ENCODE data around the gene PTK7.

Gene PTK7

DNA sequence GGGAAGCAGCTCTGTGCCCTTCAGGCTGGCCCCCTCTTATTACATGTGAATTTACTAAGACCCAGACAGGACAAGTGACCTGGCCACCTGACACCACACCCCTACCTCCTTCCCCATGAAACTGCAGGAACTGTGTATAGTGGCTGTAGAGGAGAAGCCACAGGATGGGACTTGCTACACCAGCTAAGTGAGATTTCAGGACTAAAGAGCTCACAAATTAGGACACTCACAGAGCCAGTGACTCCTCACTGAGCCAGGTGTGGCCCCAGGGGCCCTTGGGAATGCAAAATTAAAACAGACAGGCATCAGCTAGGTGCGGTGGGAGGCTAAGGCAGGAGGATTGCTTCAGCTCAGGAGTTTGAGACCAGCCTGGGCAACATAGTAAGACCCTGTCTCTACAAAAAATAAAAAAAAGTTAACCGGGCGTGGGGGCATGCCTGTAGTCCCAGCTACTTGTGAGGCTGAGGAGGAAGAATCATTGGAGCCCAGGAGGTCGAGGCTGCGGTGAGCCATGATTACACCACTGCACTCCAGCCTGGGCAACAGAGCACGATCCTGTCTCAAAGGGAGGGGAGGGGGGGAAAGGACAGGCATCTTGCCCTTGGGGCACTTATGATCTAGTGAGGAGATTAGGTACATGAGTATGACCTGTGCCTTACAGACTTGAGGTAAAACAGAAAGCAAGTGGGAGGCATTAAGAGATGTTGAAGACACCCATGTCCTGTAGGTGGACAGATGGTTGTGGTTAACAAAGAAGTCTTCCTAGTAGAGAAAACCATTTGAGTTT, 71.8 kb downstream of the PTK7 start:
- no peak for DNase-seq

DNA sequence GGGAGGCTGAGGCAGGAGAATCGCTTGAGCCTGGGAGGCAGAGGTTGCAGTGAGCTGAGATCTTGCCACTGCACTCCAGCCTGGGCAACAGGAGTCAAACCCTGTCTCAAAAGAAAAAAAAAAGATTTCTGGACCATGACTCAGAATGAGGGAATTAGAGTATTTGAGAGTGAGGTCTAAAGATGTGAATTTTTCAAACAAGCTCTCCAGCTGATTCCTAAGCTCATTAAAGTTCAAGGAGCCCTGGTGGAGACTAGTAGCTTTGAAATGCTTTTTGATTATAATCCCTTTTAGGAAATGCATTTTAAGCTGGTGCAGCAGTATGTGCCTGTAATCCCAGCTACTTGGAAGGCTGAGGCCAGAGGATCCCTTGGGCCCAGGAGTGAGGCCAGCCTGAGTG, 73.2 kb downstream of the PTK7 start:
- peak; percentile 13 for DNase-seq

GRCh38 chr6:43150051-43150751, 74.1 kb downstream of the PTK7 start:
- DNase-seq, result no peak

GRCh38 chr6:43159599-43159998, 83.5 kb downstream of the PTK7 start:
- DNase-seq, result peak; percentile 1

GRCh38 chr6:43163899-43164298, 87.8 kb downstream of the PTK7 start:
- DNase-seq, result no peak

GRCh38 chr6:43170417-43170930, 94.4 kb downstream of the PTK7 start:
- DNase-seq, result no peak

GRCh38 chr6:43170931-43171706, 95.0 kb downstream of the PTK7 start, which contains the start of gene SRF:
Gene SRF, plus strand, starts transcription at chr6:43171269. Its CDS starts 388 bp downstream, at chr6:43171657.
- peak; percentile 96 for DNase-seq

- DNase-seq, result no peak
Measured at GRCh38 chr6:43171707-43172103, 95.6 kb downstream of the PTK7 start.

DNA sequence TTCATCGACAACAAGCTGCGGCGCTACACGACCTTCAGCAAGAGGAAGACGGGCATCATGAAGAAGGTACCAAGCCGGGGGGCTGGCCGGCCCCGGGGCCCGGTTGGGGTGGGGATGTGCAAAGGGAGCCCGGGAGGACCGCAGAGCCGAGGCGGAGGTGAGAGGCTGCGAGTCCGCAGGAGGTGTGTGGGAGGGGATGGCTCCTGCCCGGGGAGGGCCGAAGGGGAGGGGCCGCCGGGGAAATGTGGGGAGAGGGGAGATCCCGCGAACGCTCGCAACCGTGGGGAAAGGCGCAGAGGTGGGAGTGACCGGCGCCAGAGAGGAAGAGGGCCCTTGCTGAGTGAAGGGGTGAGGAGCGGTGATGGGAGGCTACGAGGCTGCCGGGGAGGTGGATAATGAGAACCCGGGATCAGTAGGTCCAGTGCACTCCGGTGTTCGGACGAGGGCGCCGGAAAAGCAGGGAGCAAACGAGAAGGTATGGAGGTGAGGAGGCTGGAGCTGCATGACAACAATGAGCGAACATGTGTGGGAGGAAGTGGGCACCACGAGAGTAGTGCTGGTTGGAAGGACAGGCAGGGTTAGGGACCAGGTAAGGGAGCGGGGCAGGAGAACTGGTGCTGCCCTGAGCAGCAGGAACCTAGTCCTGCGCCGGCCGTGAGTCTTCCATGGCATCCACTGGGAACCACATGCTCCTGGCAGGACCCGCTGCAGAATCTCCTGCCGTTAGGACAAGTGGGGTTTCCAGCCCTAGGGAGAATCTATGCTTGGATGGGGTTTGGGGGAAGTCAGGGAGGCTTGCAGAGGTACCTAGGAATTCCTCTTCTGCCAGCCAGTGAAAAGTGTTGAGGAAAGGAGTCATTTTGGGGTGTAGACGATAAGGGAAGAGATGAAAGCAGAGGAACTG, 96.2 kb downstream of the PTK7 start:
- DNase-seq, result no peak

GRCh38 chr6:43173591-43174262, 97.6 kb downstream of the PTK7 start:
- no peak for DNase-seq

- DNase-seq, result peak; percentile 87
Measured at GRCh38 chr6:43174263-43175112, 98.4 kb downstream of the PTK7 start.

DNA sequence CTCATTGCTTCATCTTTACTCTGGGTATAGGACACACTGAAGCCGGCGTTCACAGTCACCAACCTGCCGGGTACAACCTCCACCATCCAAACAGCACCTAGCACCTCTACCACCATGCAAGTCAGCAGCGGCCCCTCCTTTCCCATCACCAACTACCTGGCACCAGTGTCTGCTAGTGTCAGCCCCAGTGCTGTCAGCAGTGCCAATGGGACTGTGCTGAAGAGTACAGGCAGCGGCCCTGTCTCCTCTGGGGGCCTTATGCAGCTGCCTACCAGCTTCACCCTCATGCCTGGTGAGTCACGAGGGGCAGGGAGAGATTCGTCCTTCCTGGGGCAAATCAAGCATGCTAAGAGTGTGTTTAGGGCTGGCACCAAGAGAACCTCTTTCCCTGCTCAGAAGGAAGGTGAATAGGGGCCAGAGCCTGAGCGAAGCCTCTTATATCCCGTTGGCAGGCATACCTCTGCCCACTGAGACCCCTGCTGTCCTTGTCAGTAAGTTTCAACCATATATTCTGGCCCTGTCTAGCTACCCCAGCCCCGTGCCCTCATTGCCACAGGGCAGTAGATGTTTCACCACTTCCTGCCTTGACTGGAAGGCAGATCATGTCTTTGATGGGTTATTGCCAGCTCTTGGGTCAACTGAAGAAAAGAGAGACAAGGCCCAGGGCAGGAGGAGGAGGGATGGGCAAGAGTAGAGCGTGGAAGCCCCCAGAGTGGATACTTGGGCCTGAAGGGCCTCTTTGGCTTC, 99.7 kb downstream of the PTK7 start:
- no peak for DNase-seq

DNA sequence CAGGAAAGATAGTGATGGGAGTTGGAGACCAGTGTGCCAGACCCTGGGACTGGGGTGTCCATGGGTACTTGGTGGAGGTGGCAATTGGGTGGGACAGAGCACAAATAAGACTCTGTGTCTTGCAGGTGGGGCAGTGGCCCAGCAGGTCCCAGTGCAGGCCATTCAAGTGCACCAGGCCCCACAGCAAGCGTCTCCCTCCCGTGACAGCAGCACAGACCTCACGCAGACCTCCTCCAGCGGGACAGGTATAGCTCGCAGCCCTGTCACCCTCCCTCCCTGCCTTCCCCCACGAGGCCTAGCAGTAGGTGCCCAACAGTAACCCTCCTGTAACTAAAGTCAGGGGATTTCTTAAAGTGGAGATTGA, 100.3 kb downstream of the PTK7 start:
- no peak for DNase-seq

DNA sequence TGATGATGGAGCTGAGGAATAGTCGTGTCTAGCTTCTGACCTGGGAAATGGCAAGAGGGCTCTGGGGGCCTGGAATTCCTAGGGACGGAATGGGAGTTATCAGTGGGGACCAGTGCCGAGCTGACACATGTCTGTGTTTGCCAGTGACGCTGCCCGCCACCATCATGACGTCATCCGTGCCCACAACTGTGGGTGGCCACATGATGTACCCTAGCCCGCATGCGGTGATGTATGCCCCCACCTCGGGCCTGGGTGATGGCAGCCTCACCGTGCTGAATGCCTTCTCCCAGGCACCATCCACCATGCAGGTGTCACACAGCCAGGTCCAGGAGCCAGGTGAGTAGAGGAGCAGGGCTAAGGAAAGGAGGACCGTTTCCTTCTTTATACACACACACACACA, 102.0 kb downstream of the PTK7 start:
- no peak for DNase-seq

- DNase-seq, result no peak
Measured at GRCh38 chr6:43178951-43179830, 103.1 kb downstream of the PTK7 start.

GRCh38 chr6:43180058-43180457, 103.9 kb downstream of the PTK7 start:
- DNase-seq, result no peak

DNA sequence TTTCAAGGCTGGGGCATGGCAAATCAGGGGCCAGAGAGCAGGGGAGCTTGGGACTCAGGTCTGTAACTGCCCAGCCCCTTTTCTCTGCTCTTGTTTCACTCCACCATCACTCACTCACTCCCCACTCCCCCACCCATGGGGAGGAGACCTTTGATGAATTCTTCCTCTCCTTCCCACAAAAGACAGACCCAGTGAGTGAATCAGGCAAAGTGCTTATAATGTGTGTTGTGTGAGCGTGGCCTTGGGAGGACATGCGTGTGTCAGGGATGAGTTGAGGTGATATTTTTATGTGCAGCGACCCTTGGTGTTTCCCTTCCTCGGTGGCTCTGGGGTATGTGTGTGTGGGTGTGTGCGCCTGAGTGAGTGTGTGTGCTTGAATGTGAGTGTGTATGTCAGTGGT, 104.9 kb downstream of the PTK7 start:
- DNase-seq, result no peak

GRCh38 chr6:43181621-43181941, 105.5 kb downstream of the PTK7 start:
- no peak for DNase-seq
